Activated gamma-delta T cell treated with anti-CD3 and anti-CD28 coated beads, Interleukin-2, amount 50 U/mL, for 16 hours (primary cell): Measurements from ENCODE around the gene VOPP1.

ENCODE experiments used
- DNase-seq: peaks from one replicate; pipeline ENCODE4 v3.0.0-alpha.2; 2020; ENCODE audit warnings: low read depth

VOPP1 gene

DNA sequence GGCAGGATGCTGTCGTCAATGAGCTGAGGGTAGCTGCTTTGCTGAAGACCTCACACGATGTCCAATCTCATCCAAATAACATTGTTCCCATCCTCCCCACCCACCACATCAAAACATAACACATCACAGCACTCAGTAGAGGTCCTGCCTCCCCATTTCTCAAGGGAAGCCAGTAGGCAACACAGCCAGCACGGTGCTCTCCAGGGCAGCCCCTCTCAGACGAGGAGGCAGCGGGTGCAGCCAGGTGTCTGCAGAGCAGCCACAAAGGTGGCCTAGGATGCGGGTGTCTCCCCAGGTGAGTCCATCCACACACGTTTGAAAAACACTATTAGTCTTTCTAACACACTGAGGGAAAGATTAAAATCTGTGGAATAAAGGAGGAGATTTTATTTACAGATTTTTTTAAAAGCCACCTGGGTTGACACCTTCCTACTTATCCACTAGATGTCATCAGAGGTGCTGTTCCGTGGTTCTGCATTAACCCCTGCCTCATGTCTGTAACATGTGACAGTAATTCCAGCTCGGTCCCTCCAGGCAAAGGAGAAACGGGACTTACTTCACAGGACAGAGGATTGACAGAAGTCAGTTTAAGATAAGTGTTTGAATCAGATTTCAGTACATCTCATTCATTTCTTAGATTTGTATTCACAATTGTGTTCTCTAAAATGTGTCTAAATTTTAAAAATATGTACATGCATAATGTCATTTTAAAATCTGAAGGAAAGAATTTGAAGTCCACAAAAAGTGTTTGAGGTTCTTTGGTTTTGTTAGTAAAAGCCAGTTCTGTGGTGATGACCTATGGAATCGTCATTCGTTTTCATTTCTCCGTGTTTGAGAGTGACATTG lies 139.1 kb downstream of the VOPP1 start:
- no peak for DNase-seq

GRCh38 chr7:55432506-55432905 lies 139.8 kb downstream of the VOPP1 start:
- no peak for DNase-seq

- no peak for DNase-seq
Observed at GRCh38 chr7:55431898-55432297, 140.4 kb downstream of the VOPP1 start.

- DNase-seq: no peak
Observed at GRCh38 chr7:55429835-55430499, 142.3 kb downstream of the VOPP1 start.

GRCh38 chr7:55427800-55428199 lies 144.5 kb downstream of the VOPP1 start:
- DNase-seq: no peak

DNA sequence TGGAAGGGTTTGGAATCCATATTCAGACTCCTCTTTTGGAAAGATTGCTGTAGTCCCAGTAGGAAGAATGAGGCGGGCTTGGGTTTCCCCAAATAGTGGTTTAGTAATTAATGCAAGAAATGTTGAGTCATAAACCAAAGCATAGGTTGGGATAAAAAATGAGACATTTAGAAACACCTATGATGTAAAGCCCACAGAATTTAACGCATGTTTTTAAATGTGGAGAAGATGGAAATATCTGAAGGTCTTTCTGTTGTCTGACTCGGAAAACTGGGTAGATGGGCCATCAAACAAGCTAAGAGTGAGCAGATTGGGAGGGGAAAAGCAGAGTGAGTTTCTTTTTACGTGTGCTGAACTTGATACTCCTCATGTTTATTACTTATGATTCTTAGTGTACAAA lies 145.0 kb downstream of the VOPP1 start:
- DNase-seq: no peak

DNA sequence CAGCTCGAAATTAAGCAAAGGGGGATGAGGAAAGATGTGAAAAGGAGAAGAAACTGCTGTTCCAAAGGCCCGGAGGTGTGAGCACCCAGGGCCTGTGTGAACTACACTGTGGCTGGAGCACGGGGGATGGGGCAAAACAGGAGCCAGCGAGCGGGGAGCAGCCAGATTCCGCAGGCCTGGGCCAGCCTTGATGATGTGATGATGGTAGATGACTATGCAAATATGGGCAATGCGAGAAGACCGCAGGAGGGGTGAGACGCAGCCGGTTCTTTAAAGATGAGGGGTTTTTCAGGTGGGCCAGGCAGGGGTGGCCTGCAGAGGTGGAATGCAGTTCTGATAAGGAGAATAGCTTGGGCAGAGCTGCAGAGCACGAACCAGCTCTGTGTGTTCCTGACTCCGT lies 145.6 kb downstream of the VOPP1 start:
- DNase-seq: no peak

DNA sequence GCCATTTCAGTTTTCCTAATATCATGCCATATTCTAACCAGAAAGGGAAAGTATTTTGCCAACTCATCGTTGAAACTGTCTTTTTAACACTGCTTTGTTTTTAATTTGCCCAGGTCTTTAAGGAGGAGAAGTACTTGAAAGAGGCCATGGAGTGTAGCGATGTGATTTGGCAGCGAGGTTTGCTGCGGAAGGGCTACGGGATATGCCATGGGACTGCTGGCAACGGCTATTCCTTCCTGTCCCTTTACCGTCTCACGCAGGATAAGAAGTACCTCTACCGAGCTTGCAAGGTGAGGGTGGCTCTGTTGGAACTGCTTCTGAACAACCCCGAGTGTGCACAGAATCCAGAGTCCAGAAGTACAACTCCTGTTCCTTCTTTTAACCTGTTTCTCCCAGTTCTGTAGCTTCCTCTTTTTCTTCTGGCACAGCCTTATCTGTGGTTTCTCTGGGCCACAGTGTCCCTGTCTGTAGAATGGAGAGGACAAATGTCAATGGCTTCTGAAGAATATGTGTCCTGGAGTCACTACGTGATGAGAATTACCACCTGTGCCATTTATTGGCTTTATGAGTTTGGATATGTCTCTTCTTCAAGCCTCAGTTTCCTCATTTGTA lies 147.1 kb downstream of the VOPP1 start:
- DNase-seq: no peak

GRCh38 chr7:55423891-55424290 lies 148.4 kb downstream of the VOPP1 start:
- DNase-seq: no peak

DNA sequence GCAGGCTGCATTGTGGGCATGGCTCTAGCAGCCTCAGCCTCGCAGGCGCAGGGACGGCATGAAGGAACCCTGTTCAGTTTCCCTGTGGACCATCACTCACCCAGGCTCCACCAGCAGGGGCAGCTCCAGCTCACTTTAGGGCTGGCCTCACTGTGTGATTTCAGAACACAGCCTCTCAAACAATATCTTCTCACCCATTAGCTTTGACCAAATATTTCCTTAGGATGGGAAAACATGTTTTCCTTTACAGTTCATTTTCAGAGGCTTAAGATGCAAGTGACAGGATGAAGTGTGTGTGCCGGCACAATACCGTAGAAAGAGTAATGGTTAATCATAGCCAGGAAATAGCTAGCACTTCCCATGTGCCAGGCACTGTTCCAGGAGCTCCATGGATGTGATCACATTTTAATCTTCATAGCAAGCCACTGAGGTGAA lies 149.0 kb downstream of the VOPP1 start:
- DNase-seq: no peak
